ENCODE results near the gene PCDHA13.

DNA sequence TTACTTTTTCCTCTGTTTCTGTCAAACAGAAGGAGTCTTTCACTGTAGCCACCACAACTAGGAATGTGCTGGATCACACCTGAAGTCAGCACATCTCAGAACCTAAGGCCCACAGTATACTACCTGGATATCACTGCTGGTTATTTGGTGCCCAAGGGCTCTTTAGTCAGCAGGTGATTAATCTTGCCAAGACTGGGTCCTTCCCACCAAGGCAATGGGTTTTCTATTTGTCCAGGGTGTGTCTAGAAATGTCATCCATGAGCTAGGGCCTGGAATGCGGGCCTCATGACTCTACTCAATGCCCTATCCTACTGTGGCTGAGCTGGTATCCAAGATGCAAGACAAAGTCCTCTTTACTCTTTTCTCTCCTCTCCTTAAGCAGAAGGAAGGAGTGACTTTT, 34.4 kb downstream of the PCDHA13 start:
- TF ChIP-seq POLR2A (IDR thresholded peaks at IDR 0.05; ENCODE audit: low read depth, low read length), result no peak
- TF ChIP-seq, protein P1, sequence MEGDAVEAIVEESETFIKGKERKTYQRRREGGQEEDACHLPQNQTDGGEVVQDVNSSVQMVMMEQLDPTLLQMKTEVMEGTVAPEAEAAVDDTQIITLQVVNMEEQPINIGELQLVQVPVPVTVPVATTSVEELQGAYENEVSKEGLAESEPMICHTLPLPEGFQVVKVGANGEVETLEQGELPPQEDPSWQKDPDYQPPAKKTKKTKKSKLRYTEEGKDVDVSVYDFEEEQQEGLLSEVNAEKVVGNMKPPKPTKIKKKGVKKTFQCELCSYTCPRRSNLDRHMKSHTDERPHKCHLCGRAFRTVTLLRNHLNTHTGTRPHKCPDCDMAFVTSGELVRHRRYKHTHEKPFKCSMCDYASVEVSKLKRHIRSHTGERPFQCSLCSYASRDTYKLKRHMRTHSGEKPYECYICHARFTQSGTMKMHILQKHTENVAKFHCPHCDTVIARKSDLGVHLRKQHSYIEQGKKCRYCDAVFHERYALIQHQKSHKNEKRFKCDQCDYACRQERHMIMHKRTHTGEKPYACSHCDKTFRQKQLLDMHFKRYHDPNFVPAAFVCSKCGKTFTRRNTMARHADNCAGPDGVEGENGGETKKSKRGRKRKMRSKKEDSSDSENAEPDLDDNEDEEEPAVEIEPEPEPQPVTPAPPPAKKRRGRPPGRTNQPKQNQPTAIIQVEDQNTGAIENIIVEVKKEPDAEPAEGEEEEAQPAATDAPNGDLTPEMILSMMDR (conservative IDR thresholded peaks at IDR 0.05; ENCODE audit: low read depth, low read length), result no peak
- TF ChIP-seq RFX5 (IDR thresholded peaks at IDR 0.05; ENCODE audit: low read depth, low read length), result no peak
- no peak for TF ChIP-seq CHD1 (IDR thresholded peaks at IDR 0.05; ENCODE audit: low read depth, low read length)
- no peak for TF ChIP-seq MAZ (IDR thresholded peaks at IDR 0.05; ENCODE audit: borderline replicate concordance, low read depth, low read length)

Measured in IMR-90 (cell line).